ENCODE data around the gene RPP25L. TPM values are rescaled to one million over a fixed set of nuclear protein-coding genes. Genes with fewer than 3 reads are reported as not detected.

The RPP25L gene
- total RNA-seq, 1 experiment from 2014 or later: 51.1 TPM

DNA sequence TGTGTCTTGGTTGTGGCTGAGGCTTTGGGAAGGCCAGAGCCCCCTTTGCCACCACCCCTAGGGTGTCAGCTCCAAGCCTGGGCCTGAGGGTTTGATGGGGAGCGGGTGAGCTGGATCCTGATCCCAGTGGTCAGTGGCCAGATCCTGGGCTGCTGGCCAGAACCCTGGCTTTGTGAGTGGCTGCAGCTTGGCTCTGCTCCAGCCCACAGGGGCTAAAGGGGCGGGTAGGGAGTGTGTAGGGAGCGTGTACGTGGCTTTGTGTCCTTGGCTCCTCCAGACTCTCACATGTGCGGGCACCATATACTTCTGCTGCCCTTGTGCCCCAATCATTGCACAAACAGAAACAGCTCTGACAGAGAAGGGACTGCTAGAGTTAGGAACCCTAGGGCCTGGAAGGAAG is 38.9 kb upstream of the RPP25L start (continued):
- TF ChIP-seq, protein P1, sequence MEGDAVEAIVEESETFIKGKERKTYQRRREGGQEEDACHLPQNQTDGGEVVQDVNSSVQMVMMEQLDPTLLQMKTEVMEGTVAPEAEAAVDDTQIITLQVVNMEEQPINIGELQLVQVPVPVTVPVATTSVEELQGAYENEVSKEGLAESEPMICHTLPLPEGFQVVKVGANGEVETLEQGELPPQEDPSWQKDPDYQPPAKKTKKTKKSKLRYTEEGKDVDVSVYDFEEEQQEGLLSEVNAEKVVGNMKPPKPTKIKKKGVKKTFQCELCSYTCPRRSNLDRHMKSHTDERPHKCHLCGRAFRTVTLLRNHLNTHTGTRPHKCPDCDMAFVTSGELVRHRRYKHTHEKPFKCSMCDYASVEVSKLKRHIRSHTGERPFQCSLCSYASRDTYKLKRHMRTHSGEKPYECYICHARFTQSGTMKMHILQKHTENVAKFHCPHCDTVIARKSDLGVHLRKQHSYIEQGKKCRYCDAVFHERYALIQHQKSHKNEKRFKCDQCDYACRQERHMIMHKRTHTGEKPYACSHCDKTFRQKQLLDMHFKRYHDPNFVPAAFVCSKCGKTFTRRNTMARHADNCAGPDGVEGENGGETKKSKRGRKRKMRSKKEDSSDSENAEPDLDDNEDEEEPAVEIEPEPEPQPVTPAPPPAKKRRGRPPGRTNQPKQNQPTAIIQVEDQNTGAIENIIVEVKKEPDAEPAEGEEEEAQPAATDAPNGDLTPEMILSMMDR (IDR thresholded peaks at IDR 0.05 in 2 of 3, conservative IDR thresholded peaks at IDR 0.05 in 1 of 3; ENCODE audit: borderline replicate concordance in 1 of 3, insufficient read depth in 1 of 3, low read depth in 2 of 3, low read length in 2 of 3): no peak
- TF ChIP-seq EZH2phosphoT487 (IDR thresholded peaks at IDR 0.05; ENCODE audit: borderline replicate concordance): no peak

DNA sequence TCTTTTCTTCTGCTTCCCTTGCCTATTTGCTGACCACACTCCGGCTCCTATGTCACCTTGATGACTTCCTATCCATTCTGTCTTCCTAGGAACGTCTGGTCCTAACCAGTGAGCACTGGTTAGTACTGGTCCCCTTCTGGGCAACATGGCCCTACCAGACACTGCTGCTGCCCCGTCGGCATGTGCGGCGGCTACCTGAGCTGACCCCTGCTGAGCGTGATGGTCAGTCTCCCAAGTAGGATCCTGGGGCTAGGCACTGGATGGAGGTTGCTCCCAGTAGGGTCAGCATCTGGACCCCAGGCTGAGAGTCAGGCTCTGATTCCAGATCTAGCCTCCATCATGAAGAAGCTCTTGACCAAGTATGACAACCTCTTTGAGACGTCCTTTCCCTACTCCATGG is 36.8 kb upstream of the RPP25L start:
- CTCF ChIA-PET: no interaction called here

DNA sequence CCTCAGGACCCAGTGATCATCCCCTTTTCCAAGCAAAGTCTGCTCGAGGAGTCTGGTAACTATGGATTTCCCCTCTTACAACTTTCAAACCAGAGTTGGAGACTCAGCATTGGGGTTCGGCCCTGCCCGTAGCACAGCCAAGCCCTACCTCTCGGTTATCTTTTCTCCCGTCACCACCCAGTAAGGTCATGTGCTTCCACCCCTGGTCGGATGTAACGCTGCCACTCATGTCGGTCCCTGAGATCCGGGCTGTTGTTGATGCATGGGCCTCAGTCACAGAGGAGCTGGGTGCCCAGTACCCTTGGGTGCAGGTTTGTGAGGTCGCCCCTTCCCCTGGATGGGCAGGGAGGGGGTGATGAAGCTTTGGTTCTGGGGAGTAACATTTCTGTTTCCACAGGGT is 35.8 kb upstream of the RPP25L start:
- no peaks in the 10 kb centered on the region for H3K9me3 ChIP-seq (ENCODE audit: control insufficient read depth in 1 of 2, insufficient read depth in 1 of 2, low read depth in 1 of 2, low read length in 2 of 2)
- no peak for DNase-seq (ENCODE audit: low read depth, low spot score)
- TF ChIP-seq ZNF274 (IDR thresholded peaks at IDR 0.05; ENCODE audit: low read depth, low read length): no peak
- TF ChIP-seq, protein P2, sequence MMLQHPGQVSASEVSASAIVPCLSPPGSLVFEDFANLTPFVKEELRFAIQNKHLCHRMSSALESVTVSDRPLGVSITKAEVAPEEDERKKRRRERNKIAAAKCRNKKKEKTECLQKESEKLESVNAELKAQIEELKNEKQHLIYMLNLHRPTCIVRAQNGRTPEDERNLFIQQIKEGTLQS (IDR thresholded peaks at IDR 0.05): no peak
- TF ChIP-seq ELF1 (IDR thresholded peaks at IDR 0.05; ENCODE audit: borderline replicate concordance, low read depth): no peak
- no peak for TF ChIP-seq SP1 (IDR thresholded peaks at IDR 0.05; ENCODE audit: low read depth)
- no peak for TF ChIP-seq POLR2AphosphoS5 (IDR thresholded peaks at IDR 0.05; ENCODE audit: low read depth, low read length)
- TF ChIP-seq SIN3A (IDR thresholded peaks at IDR 0.05; ENCODE audit: low read depth): no peak
- TF ChIP-seq YY1 (IDR thresholded peaks at IDR 0.05; ENCODE audit: extremely low read depth, insufficient replicate concordance, low read depth, low read length): no peak
- no peak for TF ChIP-seq SRF (IDR thresholded peaks at IDR 0.05; ENCODE audit: low read depth)
- no peak for TF ChIP-seq FOSL1 (IDR thresholded peaks at IDR 0.05; ENCODE audit: low read depth)
- no peak for ATAC-seq
- H3K9me2 ChIP-seq (ENCODE audit: insufficient read depth): no peaks in the 10 kb centered on the region
- H2AFZ ChIP-seq (ENCODE audit: low read depth, low read length, poor library complexity, severe bottlenecking): no peak overlapping the region
- H3K27me3 ChIP-seq (ENCODE audit: insufficient read depth, low read length): no peaks in the 10 kb centered on the region
- peak overlapping the region; percentile 80 to 85 for H3K4me3 ChIP-seq (replicated peaks in 1 of 2; ENCODE audit: low read depth in 1 of 2, low read length in 2 of 2)
- peak overlapping the region; percentile 71 for H3K9ac ChIP-seq (ENCODE audit: low read length)
- intact Hi-C loops (cut with micrococcal nuclease): no loop called here
- CTCF ChIA-PET: interaction anchor here (2.0 kb wide), 1 partner anchor 17 kb away, joined by 12 read pairs; no protein-coding TSS in a partner anchor
- peaks cover 0 to 6% of the 10 kb centered on the region in 2 experiments; a peak in 1 of 4 replicates for H3K36me3 ChIP-seq (ENCODE audit: control insufficient read depth in 1 of 2, insufficient read depth in 2 of 2, low read length in 2 of 2)
- peaks cover 22 to 45% of the 10 kb centered on the region in 2 experiments for H3K4me1 ChIP-seq (ENCODE audit: control insufficient read depth in 1 of 2, insufficient read depth in 2 of 2, low read length in 2 of 2)
- H3K79me2 ChIP-seq (ENCODE audit: insufficient read depth, low read length): peaks cover 6% of the 10 kb centered on the region; the same call in 1 of the 2 replicates
- RAD21 ChIA-PET (ENCODE audit: low non-redundant PET in 1 of 2, low total read pairs in 2 of 2, uncharacterized antibody in 2 of 2, unreplicated experiment in 2 of 2): no interaction called here
- H4K20me1 ChIP-seq (ENCODE audit: insufficient read depth): no peaks in the 10 kb centered on the region
- POLR2A ChIA-PET: interaction anchor here (2.9 kb wide), 1 partner anchor 10 kb away, joined by 26 read pairs; the partner anchor contains the start of gene SIGMAR1
- H3K4me2 ChIP-seq (ENCODE audit: low read length): peak overlapping the region; percentile 87
- peak overlapping the region; percentile 92; the same call in 1 of the 2 replicates for H3K27ac ChIP-seq (ENCODE audit: low read depth, low read length)
- no TSS peak for BruUV-seq (replicated peaks)

More for the DNA sequence above, 36.8 kb upstream of the RPP25L start:
- ATAC-seq: no peak
- Histone ChIP-seq H3K27me3 (ENCODE audit: insufficient read depth, low read length) (no peaks in the 10 kb centered on the region), H3K9me2 (ENCODE audit: insufficient read depth) (no peaks in the 10 kb centered on the region), H3K4me2 (ENCODE audit: low read length) (no peak overlapping the region), H4K20me1 (ENCODE audit: insufficient read depth) (no peaks in the 10 kb centered on the region), H3K9me3 (ENCODE audit: control insufficient read depth in 1 of 2, insufficient read depth in 1 of 2, low read depth in 1 of 2, low read length in 2 of 2) (no peaks in the 10 kb centered on the region), H3K36me3 (ENCODE audit: control insufficient read depth in 1 of 2, insufficient read depth in 2 of 2, low read length in 2 of 2) (peaks cover 0 to 6% of the 10 kb centered on the region in 2 experiments; a peak in 1 of 4 replicates), H3K4me1 (ENCODE audit: control insufficient read depth in 1 of 2, insufficient read depth in 2 of 2, low read length in 2 of 2) (peaks cover 25 to 54% of the 10 kb centered on the region in 2 experiments), H3K79me2 (ENCODE audit: insufficient read depth, low read length) (peaks cover 6% of the 10 kb centered on the region; the same call in 1 of the 2 replicates), H3K4me3 (replicated peaks in 1 of 2; ENCODE audit: low read depth in 1 of 2, low read length in 2 of 2) (no peak overlapping the region), H2AFZ (ENCODE audit: low read depth, low read length, poor library complexity, severe bottlenecking) (no peak overlapping the region), H3K9ac (ENCODE audit: low read length) (no peak overlapping the region), H3K27ac (ENCODE audit: low read depth, low read length) (no peak overlapping the region)
- no TSS peak for BruUV-seq (replicated peaks)
- intact Hi-C loops (cut with micrococcal nuclease): no loop called here
- ChIA-PET RAD21 (ENCODE audit: low non-redundant PET in 1 of 2, low total read pairs in 2 of 2, uncharacterized antibody in 2 of 2, unreplicated experiment in 2 of 2) (no interaction called here), POLR2A (no interaction called here)
- TF ChIP-seq RAD21 (IDR thresholded peaks at IDR 0.05; ENCODE audit: low read depth): no peak
- TF ChIP-seq ZFX (IDR thresholded peaks at IDR 0.05): no peak
- no peak for TF ChIP-seq JUND (IDR thresholded peaks at IDR 0.05)
- no peak for TF ChIP-seq SP1 (IDR thresholded peaks at IDR 0.05; ENCODE audit: low read depth)
- TF ChIP-seq EZH2 (IDR thresholded peaks at IDR 0.05): no peak
- no peak for TF ChIP-seq SRF (IDR thresholded peaks at IDR 0.05; ENCODE audit: low read depth)
- no peak for DNase-seq (ENCODE audit: low read depth, low spot score)

Data from HCT116 (cell line).